GDM1 (cell line): ENCODE results near the gene TUBB3.
A peak's percentile ranks its signal among the peaks of the same experiment; 100 is the strongest.

Experiments used
- DNase-seq: peaks from one replicate; lab custom pipeline; 2025; lab: John Stamatoyannopoulos, UW

TUBB3 gene

GRCh38 chr16:89938175-89938885 lies 15.2 kb downstream of the TUBB3 start:
- DNase-seq = no peak

- DNase-seq = no peak
These were observed 21.6 kb downstream of the TUBB3 start for GRCh38 chr16:89944773-89945172.

DNA sequence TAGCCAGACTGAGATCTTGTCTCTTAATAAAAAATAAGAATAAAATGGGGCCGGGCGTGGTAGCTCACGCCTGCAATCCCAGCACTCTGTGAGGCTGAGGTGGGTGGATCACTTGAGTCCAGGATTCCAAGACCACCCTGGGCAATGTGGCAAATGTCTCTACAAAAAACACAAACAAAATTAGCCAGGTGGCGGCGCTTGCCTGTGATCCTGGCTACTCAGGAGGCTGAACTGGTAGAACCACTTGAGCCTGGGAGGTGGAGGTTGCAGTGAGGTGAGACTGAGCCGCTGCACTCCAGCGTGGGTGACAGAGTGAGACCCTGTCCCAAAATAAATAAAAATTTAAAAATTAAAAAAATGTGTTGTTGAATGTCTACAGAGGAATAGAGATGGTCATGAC lies 22.5 kb downstream of the TUBB3 start:
- DNase-seq = no peak

GRCh38 chr16:89946515-89946914 lies 23.4 kb downstream of the TUBB3 start:
- DNase-seq = no peak

DNA sequence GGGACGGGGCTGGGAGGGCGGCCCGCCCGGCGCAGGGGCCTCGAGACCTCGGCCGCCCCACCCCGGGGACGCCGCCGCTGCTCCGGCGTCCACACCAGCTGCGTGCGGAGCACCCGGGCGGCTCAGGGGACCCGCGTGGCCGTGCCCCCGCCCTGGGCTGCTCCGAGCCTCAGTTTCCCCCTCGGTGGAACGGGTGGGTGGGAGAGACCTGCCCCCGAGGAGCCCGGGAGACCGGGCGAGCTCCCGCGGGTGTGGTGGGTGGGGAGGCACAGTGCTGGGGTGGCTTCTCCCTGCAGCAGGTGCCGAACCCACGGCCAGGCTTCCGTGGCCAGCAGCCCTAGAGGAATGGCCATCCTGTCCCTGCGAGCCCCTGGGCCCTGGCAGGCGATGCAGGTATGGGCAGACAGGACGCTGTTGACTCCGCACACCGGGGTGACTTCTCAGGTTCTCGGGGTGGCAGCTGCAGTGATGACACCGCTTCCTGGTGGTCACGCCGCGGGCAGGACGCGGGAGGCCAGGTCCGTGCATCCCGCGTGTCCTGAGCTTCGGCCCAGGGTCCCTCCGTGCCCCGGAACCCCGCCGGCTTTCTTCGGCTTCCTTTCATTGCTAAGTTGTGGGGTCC lies 26.1 kb downstream of the TUBB3 start:
- no peak for DNase-seq

- DNase-seq = no peak
These were observed 26.6 kb downstream of the TUBB3 start for GRCh38 chr16:89949756-89950155.

DNA sequence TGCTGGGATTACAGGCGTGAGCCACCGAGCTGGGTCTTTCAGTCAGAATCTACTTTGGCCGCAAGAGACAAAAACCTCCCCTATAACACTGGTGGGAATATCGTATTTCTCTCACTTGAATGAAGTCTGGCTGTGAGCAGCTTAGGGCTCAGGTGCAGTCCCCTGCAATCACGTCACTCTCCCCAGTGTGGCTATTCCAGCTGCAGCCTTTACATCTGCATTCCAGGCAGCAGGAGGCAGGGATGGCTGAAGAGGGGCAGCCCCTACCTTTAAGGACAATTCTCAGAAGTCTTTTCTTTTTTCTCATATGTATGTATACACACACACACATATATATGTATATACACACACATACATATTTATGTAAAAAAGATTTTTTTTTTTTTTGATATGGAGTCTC lies 28.4 kb downstream of the TUBB3 start:
- DNase-seq = no peak

DNA sequence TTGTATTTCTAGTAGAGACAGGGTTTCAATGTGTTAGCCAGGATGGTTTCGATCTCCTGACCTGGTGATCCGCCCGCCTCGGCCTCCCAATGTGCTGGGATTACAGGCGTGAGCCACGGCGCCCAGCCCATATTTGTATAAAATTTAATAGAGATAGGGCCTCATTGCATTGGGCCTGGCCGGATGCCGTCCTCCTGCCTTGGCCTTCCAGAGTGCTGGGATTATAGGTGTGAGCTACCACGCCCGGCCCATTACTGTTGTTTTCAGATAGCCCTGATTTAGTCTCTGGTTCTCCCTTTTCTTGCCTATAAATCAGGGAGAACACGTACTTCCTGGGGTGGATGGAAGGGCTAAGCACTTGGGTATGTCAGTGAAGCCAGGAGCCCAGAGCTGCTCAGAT lies 28.9 kb downstream of the TUBB3 start:
- no peak for DNase-seq

DNA sequence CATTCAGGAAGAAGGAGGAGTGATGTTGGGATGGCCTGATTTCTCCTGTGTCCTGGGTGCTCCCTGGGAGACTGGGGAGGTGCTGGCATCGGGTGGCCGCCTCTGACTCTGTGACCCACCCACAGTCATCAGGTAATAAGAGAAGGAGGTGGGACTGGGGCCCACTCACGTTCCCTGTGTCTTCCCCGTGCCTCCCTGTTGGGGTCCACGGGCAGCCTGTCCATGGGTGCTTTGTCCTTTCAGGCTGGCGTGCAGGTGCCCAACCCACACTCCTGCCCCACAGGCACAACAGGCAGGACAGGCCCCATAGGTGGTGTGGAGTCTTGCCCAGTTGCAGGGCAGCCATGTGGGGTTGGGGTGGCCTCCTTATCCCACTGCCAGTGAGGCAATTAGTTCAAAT lies 29.4 kb downstream of the TUBB3 start:
- no peak for DNase-seq

DNA sequence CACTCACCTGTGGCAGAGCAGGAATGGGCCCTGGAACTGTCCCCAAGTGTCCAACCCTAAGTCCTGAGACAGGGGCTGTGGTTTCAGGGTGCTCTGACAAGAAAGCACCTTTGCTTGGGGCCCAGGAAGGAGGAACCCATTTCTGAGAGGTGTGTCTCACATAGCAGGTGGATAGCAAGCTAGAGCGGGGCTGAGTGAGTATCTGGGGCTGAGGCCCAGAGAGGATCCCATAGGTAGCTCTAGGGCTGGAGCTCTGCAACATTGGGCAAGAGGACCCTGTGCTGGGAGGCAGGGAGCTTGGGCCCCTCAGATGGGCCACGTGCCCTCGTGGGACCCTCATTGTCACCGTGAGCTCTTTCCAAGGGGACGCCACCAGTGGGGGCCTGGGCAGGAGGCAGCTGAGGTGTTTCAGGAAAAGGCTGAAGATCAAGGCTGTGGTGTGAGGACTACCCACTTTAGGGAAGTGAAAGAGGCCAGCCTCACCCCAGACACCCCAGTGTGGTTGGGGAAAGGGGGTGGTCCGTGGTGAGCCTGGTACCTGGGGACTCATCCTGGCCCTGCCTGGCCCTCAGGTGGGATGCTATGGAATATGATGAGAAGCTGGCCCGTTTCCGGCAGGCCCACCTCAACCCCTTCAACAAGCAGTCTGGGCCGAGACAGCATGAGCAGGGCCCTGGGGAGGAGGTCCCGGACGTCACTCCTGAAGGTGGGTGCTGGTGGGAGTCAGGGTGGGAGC lies 30.7 kb downstream of the TUBB3 start:
- DNase-seq = no peak

GRCh38 chr16:89954462-89954861 lies 31.3 kb downstream of the TUBB3 start:
- DNase-seq = no peak

DNA sequence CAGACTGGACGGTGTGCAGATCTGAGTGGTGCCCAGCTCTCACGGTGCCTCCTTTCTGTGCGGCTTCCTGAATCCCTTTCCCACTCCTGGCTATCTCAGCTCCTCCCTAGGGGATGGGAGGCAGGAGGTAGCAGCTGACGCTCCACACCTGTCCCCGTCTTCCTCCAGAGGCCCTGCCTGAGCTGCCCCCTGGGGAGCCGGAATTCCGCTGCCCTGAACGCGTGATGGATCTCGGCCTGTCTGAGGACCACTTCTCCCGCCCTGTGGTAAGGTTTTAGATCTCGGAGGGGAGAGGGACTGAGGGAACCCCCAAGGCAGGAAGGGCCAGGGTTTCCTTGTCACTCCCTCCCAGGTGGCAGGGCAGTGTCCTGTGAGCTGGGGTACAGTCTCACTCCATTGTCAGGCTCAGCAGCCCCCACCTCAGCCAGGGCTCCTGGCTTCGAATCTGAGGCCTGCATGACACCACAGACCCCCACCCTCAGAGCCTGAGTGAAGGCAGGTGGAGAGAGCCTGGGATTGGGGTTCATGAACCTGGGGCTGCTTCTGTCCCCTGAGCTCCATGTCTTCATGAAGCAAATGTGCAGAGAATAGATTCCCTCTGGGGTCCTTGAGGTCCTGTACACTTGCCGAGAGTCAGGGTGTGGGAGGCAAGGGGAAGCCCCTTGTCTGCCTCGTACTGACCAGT lies 32.0 kb downstream of the TUBB3 start:
- no peak for DNase-seq

DNA sequence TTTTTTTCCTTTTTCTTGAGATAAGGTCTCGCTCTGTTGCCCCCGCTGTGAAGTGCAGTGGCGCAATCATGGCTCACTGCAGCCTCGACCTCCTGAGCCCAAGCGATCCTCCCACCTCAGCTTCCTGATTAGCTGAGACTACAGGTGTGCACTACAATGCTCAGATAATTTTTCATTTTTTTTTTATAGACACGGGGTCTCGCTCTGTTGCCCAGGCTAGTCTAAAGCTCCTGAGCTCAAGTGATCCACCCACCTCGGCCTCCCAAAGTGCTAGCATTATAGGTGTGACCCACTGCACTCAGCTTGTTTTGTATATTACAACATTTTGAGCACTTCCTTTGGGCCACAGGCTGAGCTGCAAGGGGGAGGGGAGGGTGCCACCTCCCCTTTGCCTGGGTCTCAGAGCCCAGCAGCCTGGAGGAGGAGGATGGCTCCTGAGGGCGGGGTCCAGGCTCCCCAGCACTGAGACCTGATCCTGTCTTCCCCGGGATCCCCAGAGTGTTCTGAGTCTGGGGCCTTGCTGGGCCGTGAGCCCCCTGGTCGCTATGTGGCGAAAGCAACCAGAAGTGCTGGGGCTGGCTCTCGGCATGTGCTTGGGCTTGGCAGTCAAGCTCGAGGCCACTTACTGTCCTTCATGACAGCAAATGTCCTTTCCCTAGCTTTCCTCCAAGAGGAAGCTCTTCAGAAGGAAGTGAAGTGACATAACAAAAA lies 33.5 kb downstream of the TUBB3 start:
- no peak for DNase-seq

DNA sequence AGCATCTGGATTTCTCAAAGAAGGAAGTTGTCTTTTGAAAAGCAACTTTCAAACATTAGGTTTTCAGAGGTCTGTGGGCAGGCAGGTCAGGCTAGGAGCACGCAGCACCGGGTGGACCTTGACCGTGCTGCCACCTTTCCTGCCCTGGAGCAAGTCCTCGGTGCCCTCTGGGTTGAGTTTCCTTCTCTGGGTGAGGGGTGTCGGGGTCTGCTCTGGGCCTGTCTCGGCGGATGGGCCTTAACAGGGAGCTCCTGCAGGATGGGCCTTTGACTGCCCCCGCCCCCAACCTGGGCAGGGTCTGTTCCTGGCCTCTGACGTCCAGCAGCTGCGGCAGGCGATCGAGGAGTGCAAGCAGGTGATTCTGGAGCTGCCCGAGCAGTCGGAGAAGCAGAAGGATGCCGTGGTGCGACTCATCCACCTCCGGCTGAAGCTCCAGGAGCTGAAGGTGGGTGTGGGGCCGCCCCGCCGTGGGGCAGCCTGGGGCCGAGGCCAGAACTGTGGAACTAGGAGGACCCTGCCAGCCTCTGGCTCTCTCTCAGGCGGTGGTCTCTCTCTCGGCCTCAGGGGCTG lies 34.2 kb downstream of the TUBB3 start:
- DNase-seq = no peak

GRCh38 chr16:89958068-89958467 lies 34.9 kb downstream of the TUBB3 start:
- DNase-seq = peak; percentile 60

- DNase-seq = no peak
These were observed 35.5 kb downstream of the TUBB3 start for GRCh38 chr16:89958596-89958995.

GRCh38 chr16:89960966-89961365 lies 37.8 kb downstream of the TUBB3 start:
- no peak for DNase-seq

- DNase-seq = no peak
These were observed 38.8 kb downstream of the TUBB3 start for GRCh38 chr16:89961920-89962319.

DNA sequence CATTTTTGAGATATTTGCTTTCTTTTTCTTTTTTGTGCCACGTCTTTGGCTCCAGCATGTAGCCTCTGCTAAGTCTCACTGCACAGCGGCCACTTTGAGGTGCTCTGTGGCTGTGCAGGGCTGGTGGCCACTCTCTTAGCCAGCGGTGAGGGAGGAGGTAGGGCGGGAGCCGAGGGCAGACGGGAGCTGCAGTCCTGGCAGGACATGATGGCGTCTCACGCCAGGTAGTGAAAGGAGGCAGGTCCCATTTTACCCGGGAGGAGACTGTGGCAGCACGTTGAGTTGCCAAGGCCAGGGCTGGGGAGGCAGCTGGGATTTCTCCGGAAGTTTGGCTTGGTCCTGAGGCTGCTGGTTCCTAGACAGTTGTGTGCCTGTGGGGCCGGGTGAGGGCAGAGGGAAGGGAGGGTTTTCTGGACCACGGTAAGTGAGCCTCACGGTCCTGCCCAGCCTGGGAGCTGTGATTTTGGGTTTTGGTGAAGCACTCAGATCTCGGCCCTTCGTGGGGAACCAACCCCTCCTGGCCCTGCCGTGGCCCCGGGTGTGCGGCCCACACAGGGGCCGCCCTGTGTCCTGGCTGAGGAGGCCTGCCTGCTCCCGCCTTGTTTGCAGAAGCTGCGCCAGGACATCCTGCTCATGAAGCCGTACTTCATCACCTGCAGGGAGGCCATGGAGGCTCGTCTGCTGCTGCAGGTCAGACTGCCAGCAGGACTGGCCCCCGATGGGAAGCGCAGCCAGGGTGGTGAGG lies 39.8 kb downstream of the TUBB3 start:
- no peak for DNase-seq

DNA sequence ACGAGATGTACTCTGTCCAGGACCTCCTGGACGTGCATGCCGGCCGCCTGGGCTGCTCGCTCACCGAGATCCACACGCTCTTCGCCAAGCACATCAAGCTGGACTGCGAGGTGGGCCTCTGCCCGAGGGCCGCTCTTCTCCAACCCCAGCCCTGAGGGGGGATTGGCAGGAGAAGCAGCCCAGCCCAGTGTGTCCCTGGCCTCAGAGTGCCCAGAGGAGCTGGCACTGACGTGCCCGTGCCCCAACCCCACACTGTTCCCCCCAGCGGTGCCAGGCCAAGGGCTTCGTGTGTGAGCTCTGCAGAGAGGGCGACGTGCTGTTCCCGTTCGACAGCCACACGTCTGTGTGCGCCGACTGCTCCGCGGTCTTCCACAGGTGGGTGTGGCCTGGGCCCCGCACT lies 41.1 kb downstream of the TUBB3 start:
- no peak for DNase-seq
